Measurements from ENCODE around the gene ZNF19. TPM values are rescaled to one million over a fixed set of nuclear protein-coding genes. Genes with fewer than 3 reads are reported as not detected.

ZNF19 gene
- total and polyA plus RNA-seq, 2 donors (not counting 3 experiments of a cell fraction or from before 2014, with no cell fraction given): 0.98 to 2.6 TPM

DNA sequence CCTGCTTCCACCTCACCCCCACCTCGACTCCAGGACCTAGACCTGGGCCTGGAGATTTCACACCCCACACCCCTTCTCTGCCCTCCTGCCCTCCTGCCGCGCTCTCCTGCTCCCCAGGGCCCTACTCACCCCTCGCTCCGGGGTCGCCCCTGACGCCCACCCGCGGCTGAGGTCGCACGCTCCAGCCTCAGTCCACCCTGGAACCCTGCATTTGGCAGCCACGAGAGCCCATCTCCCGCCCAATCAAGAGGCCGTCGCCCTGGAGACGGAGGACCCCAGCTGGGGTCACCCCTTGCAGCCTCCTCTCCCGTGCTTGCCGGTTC, 63.4 kb downstream of the ZNF19 start:
- no peak for TF ChIP-seq POLR2A (IDR thresholded peaks at IDR 0.05; ENCODE audit: low read depth, low read length)
- TF ChIP-seq EZH2 (IDR thresholded peaks at IDR 0.05; ENCODE audit: borderline replicate concordance, low read depth, low read length, severe bottlenecking): peak; percentile 13
- Histone ChIP-seq H3K9me1 (replicated peaks; ENCODE audit: control insufficient read depth, extremely low read depth, insufficient read depth, low read length) (no peaks in the 10 kb centered on the region), H3K4me2 (ENCODE audit: insufficient read depth, low read length) (peak overlapping the region; percentile 20), H3K4me3 (replicated peaks in 1 of 3; ENCODE audit: insufficient read depth in 1 of 3, low read depth in 1 of 3, low read length in 3 of 3) (peak overlapping the region in 2 of 3 experiments; percentile 10 to 15), H3K27me3 (ENCODE audit: control insufficient read depth in 2 of 2, insufficient read depth in 2 of 2, low read length in 2 of 2) (peaks cover 3 to 7% of the 10 kb centered on the region in 2 experiments), H3K36me3 (ENCODE audit: control insufficient read depth in 2 of 2, extremely low read depth in 1 of 2, insufficient read depth in 2 of 2, low read length in 2 of 2) (no peaks in the 10 kb centered on the region), H2AFZ (ENCODE audit: low read depth, low read length) (peak overlapping the region; percentile 23), H3K79me2 (ENCODE audit: control insufficient read depth, insufficient read depth, low read length) (no peaks in the 10 kb centered on the region), H4K20me1 (replicated peaks; ENCODE audit: control insufficient read depth, extremely low read depth, insufficient read depth, low read length) (no peaks in the 10 kb centered on the region), H3K27ac (ENCODE audit: insufficient read depth, low read depth, low read length) (no peak overlapping the region), H3K9me3 (replicated peaks; ENCODE audit: control insufficient read depth, insufficient read depth, low read length) (no peaks in the 10 kb centered on the region), H3K9ac (replicated peaks; ENCODE audit: extremely low read depth, insufficient read depth, low read length) (no peak overlapping the region), H3K4me1 (ENCODE audit: control insufficient read depth, extremely low read depth, insufficient read depth, low read length) (no peaks in the 10 kb centered on the region)
- no peak for FAIRE-seq
- no TSS peak for BruUV-seq (replicated peaks)
- no peak for DNase-seq (ENCODE audit: low read depth, low spot score)
- ChIA-PET CTCF (interaction anchor here (0.9 to 5.1 kb wide), 4 partner anchors 14 to 128 kb away, joined by 3 to 37 read pairs (median 4); no protein-coding TSS in a partner anchor), POLR2A (no interaction called here)
- dilution Hi-C loops (cut with MboI; ENCODE audit: extremely low pct_ligation_motif_present, low sequenced_read_pairs): no loop called here
- intact Hi-C loops (cut with micrococcal nuclease): no loop called here

DNA sequence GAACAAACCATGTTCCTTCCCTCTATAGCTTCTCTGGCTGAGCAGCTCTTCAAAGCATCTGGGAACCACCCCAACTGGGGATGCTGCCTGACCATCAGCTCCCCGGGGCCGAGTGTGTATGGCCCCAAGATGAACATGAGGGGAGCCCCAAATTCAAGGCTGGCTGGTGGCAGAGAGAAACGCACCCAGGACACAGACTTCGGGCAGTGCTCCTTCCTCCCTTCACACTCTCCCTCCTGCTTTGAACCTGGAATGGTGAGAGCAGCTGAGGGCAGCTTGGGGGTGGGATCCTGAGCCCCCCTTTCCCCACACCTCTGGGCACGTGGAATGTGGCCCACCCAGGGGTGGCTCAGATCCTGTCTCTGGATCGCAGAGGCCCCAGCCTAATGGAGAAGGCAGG, 64.5 kb downstream of the ZNF19 start:
- ChIA-PET POLR2A (no interaction called here), CTCF (interaction anchor here (1.0 to 1.7 kb wide), 2 partner anchors 12 to 55 kb away, joined by 3 to 7 read pairs; no protein-coding TSS in a partner anchor)
- no TSS peak for BruUV-seq (replicated peaks)
- dilution Hi-C loops (cut with MboI; ENCODE audit: extremely low pct_ligation_motif_present, low sequenced_read_pairs) (no loop called here), intact Hi-C loops (cut with micrococcal nuclease) (no loop called here)
- Histone ChIP-seq H3K4me2 (ENCODE audit: insufficient read depth, low read length) (no peak overlapping the region), H3K9me3 (replicated peaks; ENCODE audit: control insufficient read depth, insufficient read depth, low read length) (no peaks in the 10 kb centered on the region), H3K27ac (ENCODE audit: insufficient read depth, low read depth, low read length) (no peak overlapping the region), H3K27me3 (ENCODE audit: control insufficient read depth in 2 of 2, insufficient read depth in 2 of 2, low read length in 2 of 2) (peaks cover 3 to 7% of the 10 kb centered on the region in 2 experiments), H3K9ac (replicated peaks; ENCODE audit: extremely low read depth, insufficient read depth, low read length) (no peak overlapping the region), H4K20me1 (replicated peaks; ENCODE audit: control insufficient read depth, extremely low read depth, insufficient read depth, low read length) (no peaks in the 10 kb centered on the region), H3K9me1 (replicated peaks; ENCODE audit: control insufficient read depth, extremely low read depth, insufficient read depth, low read length) (no peaks in the 10 kb centered on the region), H3K36me3 (ENCODE audit: control insufficient read depth in 2 of 2, extremely low read depth in 1 of 2, insufficient read depth in 2 of 2, low read length in 2 of 2) (no peaks in the 10 kb centered on the region), H3K79me2 (ENCODE audit: control insufficient read depth, insufficient read depth, low read length) (no peaks in the 10 kb centered on the region), H3K4me3 (replicated peaks in 1 of 3; ENCODE audit: insufficient read depth in 1 of 3, low read depth in 1 of 3, low read length in 3 of 3) (no peak overlapping the region), H2AFZ (ENCODE audit: low read depth, low read length) (no peak overlapping the region), H3K4me1 (ENCODE audit: control insufficient read depth, extremely low read depth, insufficient read depth, low read length) (no peaks in the 10 kb centered on the region)
- DNase-seq (ENCODE audit: low read depth, low spot score) (no peak), FAIRE-seq (no peak)
- TF ChIP-seq POLR2A (IDR thresholded peaks at IDR 0.05; ENCODE audit: low read depth, low read length) (no peak), POLR2AphosphoS5 (IDR thresholded peaks at IDR 0.05; ENCODE audit: insufficient read depth, low read depth, low read length) (no peak), GATA2 (IDR thresholded peaks at IDR 0.05; ENCODE audit: insufficient read depth, insufficient read length, low read depth, low read length) (no peak), CTCF (IDR thresholded peaks at IDR 0.05; ENCODE audit: extremely low read depth in 1 of 2, insufficient read depth in 1 of 2, low read depth in 1 of 2, low read length in 2 of 2) (no peak), MYC (IDR thresholded peaks at IDR 0.05; ENCODE audit: low read depth, low read length) (no peak), FOS (IDR thresholded peaks at IDR 0.05; ENCODE audit: borderline replicate concordance, insufficient read depth, low read length) (no peak), EZH2 (IDR thresholded peaks at IDR 0.05; ENCODE audit: borderline replicate concordance, low read depth, low read length, severe bottlenecking) (no peak), JUN (IDR thresholded peaks at IDR 0.05; ENCODE audit: borderline replicate concordance, insufficient read depth, insufficient read length, low read depth) (no peak)
- TF ChIP-seq, protein P1, sequence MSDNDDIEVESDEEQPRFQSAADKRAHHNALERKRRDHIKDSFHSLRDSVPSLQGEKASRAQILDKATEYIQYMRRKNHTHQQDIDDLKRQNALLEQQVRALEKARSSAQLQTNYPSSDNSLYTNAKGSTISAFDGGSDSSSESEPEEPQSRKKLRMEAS (IDR thresholded peaks at IDR 0.05; ENCODE audit: insufficient read depth, insufficient read length): no peak

All from endothelial cell of umbilical vein (primary cell).